K562 (cell line): ENCODE results near the gene MOB3C. TPM values are rescaled to one million over a fixed set of nuclear protein-coding genes. Genes with fewer than 3 reads are reported as not detected.

Experiments used
- ATAC-seq: fragments of 200-7000 bp; cut with Tn5 transposase; 3 replicates; pipeline ENCODE4 v1.9.1; 2020; ENCODE audit warnings: moderate library complexity
- BruUV-seq: library from RNA; stranded (reverse); fragments of 400-500 nt; replicated peaks from 2 replicates; lab custom pipeline; 2021; lab: Mats Ljungman, UMichigan
- CTCF ChIA-PET: fragments of 300-600 bp; formaldehyde crosslinking; extraction: SDS; loops from one replicate; lab custom pipeline; 2021; ENCODE audit warnings: low intra/inter-chr PET ratio; lab: Yijun Ruan, JAX
- POLR2A ChIA-PET: fragments of 300-600, 350-650 bp; sonication (Branson Sonifier 250); formaldehyde crosslinking; extraction: SDS; loops from one replicate; lab custom pipeline; 2021; ENCODE audit warnings: antibody characterized with exemption, inconsistent platforms; lab: Yijun Ruan, JAX
- DNase-seq, 4 experiments: peaks; one replicate each; pipeline versions ENCODE4 v3.0.0 to v3.0.0-alpha.2; 2011 to 2018; ENCODE audit warnings: low spot score in 3 of 4, mixed read lengths in 3 of 4; ENCODE audit errors: extremely low read depth in 1 of 4
- FAIRE-seq: peaks from 2 replicates; lab custom pipeline; 2011; peaks lifted over from hg19 to GRCh38; lab: Jason Lieb, UNC
- H2AFZ ChIP-seq: 2 replicates; pipeline ENCODE4 v1.6.0; 2011; ENCODE audit warnings: low read depth, low read length, control low read depth, inconsistent platforms
- H3K27ac ChIP-seq: fragments of 200-600 bp; 3 replicates; pipeline ENCODE4 v1.8.0; 2011; ENCODE audit warnings: low read depth, mild to moderate bottlenecking, control low read depth, inconsistent platforms, low read length, moderate library complexity, mixed read lengths; ENCODE audit errors: extremely low read depth
- H3K27me3 ChIP-seq, 2 experiments: fragments of 300-600 bp in 1 of 2; 2 replicates in 1 of 2; 3 replicates in 1 of 2; pipeline versions ENCODE4 v1.6.0 to v1.8.0; 2011; ENCODE audit warnings: inconsistent platforms in 2 of 2, low read length in 2 of 2, mild to moderate bottlenecking in 1 of 2, mixed read lengths in 1 of 2, moderate library complexity in 1 of 2; ENCODE audit not compliant: control insufficient read depth in 2 of 2, insufficient read depth in 2 of 2
- H3K36me3 ChIP-seq: fragments of 300-600 bp; 3 replicates; pipeline ENCODE4 v1.8.0; 2011; ENCODE audit warnings: mild to moderate bottlenecking, low read length, inconsistent platforms; ENCODE audit not compliant: control insufficient read depth, insufficient read depth
- H3K4me1 ChIP-seq, 2 experiments: fragments of 200-600 bp in 1 of 2; replicated peaks in 1 of 2; 2 replicates in 1 of 2; 3 replicates in 1 of 2; pipeline versions ENCODE4 v1.5.1 to v1.8.0; 2011; ENCODE audit warnings: inconsistent platforms in 2 of 2, low read length in 2 of 2, mild to moderate bottlenecking in 1 of 2, mixed read lengths in 1 of 2, moderate library complexity in 1 of 2; ENCODE audit not compliant: control insufficient read depth in 2 of 2, insufficient read depth in 2 of 2
- H3K4me2 ChIP-seq: 2 replicates; pipeline ENCODE4 v1.6.1; 2011; ENCODE audit warnings: low read length, control low read depth, inconsistent platforms, mixed read lengths; ENCODE audit not compliant: insufficient read depth
- H3K4me3 ChIP-seq: fragments of 200-600 bp; sonication (generic), shearing (Covaris generic); 2 replicates; pipeline ENCODE4 v1.5.1; 2016; ENCODE audit warnings: control low read depth, inconsistent platforms
- H3K79me2 ChIP-seq: fragments of 200-600 bp; 3 replicates; pipeline ENCODE4 v1.8.0; 2011; ENCODE audit warnings: low read length, inconsistent platforms; ENCODE audit not compliant: control insufficient read depth, insufficient read depth
- H3K9ac ChIP-seq, 2 experiments: 2 replicates each; pipeline versions ENCODE4 v1.6.0 to v1.6.1; 2011; ENCODE audit warnings: low read depth in 2 of 2, low read length in 2 of 2, control low read depth in 1 of 2, inconsistent platforms in 1 of 2, mild to moderate bottlenecking in 1 of 2, mixed read lengths in 1 of 2; ENCODE audit not compliant: insufficient read depth in 1 of 2
- H3K9me1 ChIP-seq: one replicate; pipeline ENCODE4 v1.6.0; 2011; ENCODE audit warnings: inconsistent platforms, mild to moderate bottlenecking, low read length, moderate library complexity; ENCODE audit not compliant: control insufficient read depth, insufficient read depth
- H3K9me3 ChIP-seq: replicated peaks from 2 replicates; pipeline ENCODE4 v1.5.1; 2011; ENCODE audit warnings: low read depth, low read length, inconsistent platforms; ENCODE audit not compliant: control insufficient read depth, insufficient read depth
- H4K20me1 ChIP-seq: replicated peaks from 2 replicates; pipeline ENCODE4 v1.6.1; 2011; ENCODE audit warnings: low read length, inconsistent platforms, mixed read lengths; ENCODE audit not compliant: control insufficient read depth, insufficient read depth
- BACH1 ChIP-seq: fragments of 200-800 bp; sonication (Bioruptor generic); IDR thresholded peaks from 2 replicates; pipeline ENCODE4 v1.6.1; 2016; ENCODE audit warnings: missing genetic modification characterization, missing compliant biosample characterization
- BHLHE40 ChIP-seq: IDR thresholded peaks from 2 replicates; pipeline ENCODE4 v1.6.1; 2011; ENCODE audit warnings: low read length, improper control_type of control experiment
- MAFK ChIP-seq: IDR thresholded peaks from 2 replicates; pipeline ENCODE4 v1.6.1; 2011; ENCODE audit warnings: low read length, improper control_type of control experiment
- NFIC ChIP-seq: fragments of 450-650 bp; IDR thresholded peaks from 2 replicates; pipeline ENCODE4 v1.6.1; 2017; ENCODE audit warnings: mild to moderate bottlenecking, inconsistent platforms
- SP2 ChIP-seq: IDR thresholded peaks from 2 replicates; pipeline ENCODE4 v1.6.1; 2011; ENCODE audit warnings: mild to moderate bottlenecking, low read depth, low read length, moderate library complexity; ENCODE audit not compliant: poor library complexity, severe bottlenecking; ENCODE audit errors: extremely low read depth
- SUPT5H ChIP-seq: fragments of 450-650 bp; IDR thresholded peaks from 2 replicates; pipeline ENCODE4 v1.6.1; 2016
- TEAD1 ChIP-seq, 2 experiments: fragments of 450-650 bp in 1 of 2; sonication (generic) in 1 of 2; formaldehyde crosslinking; IDR thresholded peaks; 2 replicates each; pipeline versions ENCODE4 v1.4.0 to v1.8.0; 2020 to 2022; ENCODE audit warnings: mild to moderate bottlenecking in 2 of 2, missing genetic modification reagents in 1 of 2
- ZNF639 ChIP-seq, 2 experiments: fragments of 200-800 bp in 1 of 2; sonication (Bioruptor generic) in 1 of 2; sonication (generic) in 1 of 2; formaldehyde crosslinking in 1 of 2; IDR thresholded peaks in 1 of 2; conservative IDR thresholded peaks in 1 of 2; 2 replicates each; pipeline versions ENCODE4 v1.5.0 to v1.6.1; 2016 to 2020; ENCODE audit warnings: missing compliant biosample characterization in 1 of 2, missing genetic modification characterization in 1 of 2, missing genetic modification reagents in 1 of 2
- ZNF79 ChIP-seq: fragments of 250-450 bp; sonication (Bioruptor Pico); IDR thresholded peaks from 2 replicates; pipeline ENCODE4 v1.4.0; 2020; ENCODE audit warnings: low read depth, mild to moderate bottlenecking, moderate library complexity
- WGBS: fragments of 100-300 bp; shearing (Covaris generic); methylation state at CpG from one replicate; pipeline ENCODE4 v1.1.6; 2016; ENCODE audit warnings: low coverage, mixed read lengths; ENCODE audit not compliant: insufficient coverage; ENCODE audit errors: missing lambda C conversion rate; 5-methylcytosine and 5-hydroxymethylcytosine counted together
- in situ Hi-C: fragments of 300-500 bp; cut with MboI; formaldehyde crosslinking; loops from 4 replicates; pipeline ENCODE4 v1.15.0; 2018; ENCODE audit warnings: inconsistent platforms, mixed read lengths
- intact Hi-C: fragments of 100-400 bp; cut with micrococcal nuclease; formaldehyde crosslinking; loops from 2 replicates; pipeline ENCODE4 v1.14.2; 2022
- polyA plus RNA-seq, 8 experiments: library from polyadenylated mRNA; depleted of rRNA in 4 of 8; stranded (reverse) in 5 of 8; unstranded in 3 of 8; fragments of >200 nt; fragmentation: Nextera tagmentation in 2 of 8; fragmentation: Illumina TruSeq in 1 of 8; extraction: Ambion mirVana in 2 of 8; extraction: Trizol in 1 of 8; gene quantifications; 2 replicates each; pipeline versions ENCODE4 v1.2.1 to v1.2.3, GENCODE V29; 2011 to 2014; ENCODE audit warnings: inconsistent platforms in 1 of 8, missing spikeins in 1 of 8
- total RNA-seq, 7 experiments: library from RNA; depleted of rRNA in 6 of 7; stranded (reverse); fragments of >200 nt in 6 of 7; fragmentation: Illumina TruSeq in 2 of 7; extraction: Trizol in 2 of 7; gene quantifications; 2 replicates each; pipeline versions ENCODE4 v1.2.1 to v1.2.3, GENCODE V29; 2011 to 2021; ENCODE audit warnings: low replicate concordance in 1 of 7

MOB3C gene
- total and polyA plus RNA-seq, 9 of the 15 experiments (the other 6 are each of a cell fraction or from before 2014, with no cell fraction given), result 1.0 to 7.5 (median 3.7) TPM

- H3K4me2 ChIP-seq, result no peak overlapping the region
- WGBS, result 31% methylated on average over 1 of the region's 1 CpG
- ATAC-seq, result no peak
- H3K27ac ChIP-seq, result no peak overlapping the region
- peaks cover 0 to 10% of the 10 kb centered on the region in 2 experiments; a peak in 3 of 5 replicates for H3K4me1 ChIP-seq
- H3K36me3 ChIP-seq, result peaks cover 5% of the 10 kb centered on the region
- in situ Hi-C loops, result no loop called here
- no peaks in the 10 kb centered on the region for H3K9me3 ChIP-seq
- no peak overlapping the region for H3K4me3 ChIP-seq
- BruUV-seq, result no TSS peak
- H2AFZ ChIP-seq, result no peak overlapping the region
- TF ChIP-seq SP2, result no peak
- TF ChIP-seq NFIC, result no peak
- TF ChIP-seq BHLHE40, result no peak
- no peak for TF ChIP-seq SUPT5H
- TF ChIP-seq TEAD1 (CRISPR knock-in tag; IDR thresholded peaks at IDR 0.05), result no peak
- TF ChIP-seq ZNF639 (CRISPR knock-in tag; conservative IDR thresholded peaks at IDR 0.05 in 1 of 2, IDR thresholded peaks at IDR 0.05 in 1 of 2), result no peak
- TF ChIP-seq BACH1, result no peak
- TF ChIP-seq ZNF79 (CRISPR knock-in tag), result no peak
- TF ChIP-seq MAFK, result no peak
- TF ChIP-seq, all 486 proteins: peak for 0
- no peak for FAIRE-seq
- no peaks in the 10 kb centered on the region for H4K20me1 ChIP-seq
- ChIA-PET POLR2A (interaction anchor here (1.0 kb wide), 1 partner anchor 11 kb away, joined by 3 read pairs; no protein-coding TSS in a partner anchor), CTCF (no interaction called here)
- no peaks in the 10 kb centered on the region for H3K27me3 ChIP-seq
- no peaks in the 10 kb centered on the region for H3K9me1 ChIP-seq
- intact Hi-C loops, result no loop called here
- no peaks in the 10 kb centered on the region for H3K79me2 ChIP-seq
- H3K9ac ChIP-seq, result no peak overlapping the region
- DNase-seq, result no peak
These were observed 29.7 kb upstream of the MOB3C start for GRCh38 chr1:46646331-46646730.
